GM10248 (cell line): ENCODE data around the gene MATR3.

Experiments used
- CTCF ChIA-PET: fragments of 300-600 bp; sonication (Branson Sonifier 250); formaldehyde crosslinking; extraction: SDS; loops from one replicate; lab custom pipeline; 2021; ENCODE audit warnings: antibody characterized with exemption; lab: Yijun Ruan, JAX
- POLR2A ChIA-PET: fragments of 350-650 bp; sonication (Branson Sonifier 250); formaldehyde crosslinking; extraction: SDS; loops from one replicate; lab custom pipeline; 2020; ENCODE audit warnings: antibody characterized with exemption; lab: Yijun Ruan, JAX
- DNase-seq: peaks from one replicate; pipeline ENCODE4 v3.0.0; 2012; ENCODE audit errors: extremely low spot score
- CTCF ChIP-seq: IDR thresholded peaks from 2 replicates; pipeline ENCODE4 v1.5.1; 2012; ENCODE audit warnings: mild to moderate bottlenecking, low read depth; ENCODE audit errors: extremely low read depth, missing control alignments, control extremely low read depth

MATR3 gene

GRCh38 chr5:139251695-139252288 lies 41.7 kb upstream of the MATR3 start:
- CTCF ChIA-PET, result interaction anchor here (0.9 to 3.4 kb wide), 26 partner anchors 9 to 500 kb away, joined by 3 to 47 read pairs (median 4); partner anchors contain the start of genes MZB1 and PAIP2
- no peak for TF ChIP-seq CTCF
- DNase-seq, result no peak
- POLR2A ChIA-PET, result no interaction called here

GRCh38 chr5:139253115-139253514 lies 40.4 kb upstream of the MATR3 start:
- POLR2A ChIA-PET, result no interaction called here
- CTCF ChIA-PET, result interaction anchor here (1.0 to 2.5 kb wide), 2 partner anchors 9 to 14 kb away, joined by 3 to 7 read pairs; no protein-coding TSS in a partner anchor
- DNase-seq, result no peak
- no peak for TF ChIP-seq CTCF

GRCh38 chr5:139256820-139257219 lies 36.7 kb upstream of the MATR3 start:
- CTCF ChIA-PET, result interaction anchor here (0.7 to 1.3 kb wide), 2 partner anchors 9 to 12 kb away, joined by 3 to 4 read pairs; no protein-coding TSS in a partner anchor
- POLR2A ChIA-PET, result no interaction called here
- no peak for TF ChIP-seq CTCF
- DNase-seq, result no peak

GRCh38 chr5:139262059-139262741 lies 31.3 kb upstream of the MATR3 start:
- no peak for DNase-seq
- TF ChIP-seq CTCF, result no peak
- POLR2A ChIA-PET, result no interaction called here
- CTCF ChIA-PET, result interaction anchor here (0.8 to 3.8 kb wide), 16 partner anchors 9 to 758 kb away, joined by 3 to 47 read pairs (median 4); partner anchors contain the start of gene HSPA9

GRCh38 chr5:139262742-139263445 lies 30.6 kb upstream of the MATR3 start:
- CTCF ChIA-PET, result interaction anchor here (0.8 to 3.8 kb wide), 12 partner anchors 9 to 758 kb away, joined by 3 to 47 read pairs (median 4); no protein-coding TSS in a partner anchor
- POLR2A ChIA-PET, result no interaction called here
- TF ChIP-seq CTCF, result peak; percentile 91
- DNase-seq, result peak; percentile 79

- CTCF ChIA-PET, result interaction anchor here (0.8 kb wide), 1 partner anchor 12 kb away, joined by 3 read pairs; no protein-coding TSS in a partner anchor
- no peak for TF ChIP-seq CTCF
- POLR2A ChIA-PET, result no interaction called here
- no peak for DNase-seq
These were observed 30.0 kb upstream of the MATR3 start for GRCh38 chr5:139263536-139263935.
